Upper lobe of right lung (tissue), 1 donor: Measurements from ENCODE around the gene FAM180A. TPM values are rescaled to one million over a fixed set of nuclear protein-coding genes. Genes with fewer than 3 reads are reported as not detected.
"Not testable (repeated sequence)": the region's sequence is repeated elsewhere in the genome, so short reads cannot be mapped to it uniquely, and the experiment has no call there.

Source experiments
- ATAC-seq: fragments of 200-7000 bp; cut with Tn5 transposase; one replicate; pipeline ENCODE4 v1.9.1; 2020; ENCODE audit warnings: mild to moderate bottlenecking, moderate library complexity
- DNase-seq: peaks from one replicate; pipeline ENCODE4 v3.0.0-alpha.2; 2020
- H3K27ac ChIP-seq: fragments of 200-600 bp; one replicate; pipeline ENCODE4 v1.8.0; 2022
- H3K27me3 ChIP-seq: fragments of 200-600 bp; one replicate; pipeline ENCODE4 v1.8.0; 2022; ENCODE audit warnings: mild to moderate bottlenecking
- H3K36me3 ChIP-seq: fragments of 200-600 bp; one replicate; pipeline ENCODE4 v1.8.0; 2022
- H3K4me1 ChIP-seq: fragments of 200-600 bp; one replicate; pipeline ENCODE4 v1.8.0; 2022
- H3K4me3 ChIP-seq: fragments of 200-600 bp; one replicate; pipeline ENCODE4 v1.8.0; 2022; ENCODE audit warnings: mild to moderate bottlenecking
- H3K9me3 ChIP-seq: fragments of 200-600 bp; one replicate; pipeline ENCODE4 v1.8.0; 2022
- CTCF ChIP-seq: fragments of 200-600 bp; IDR thresholded peaks from one replicate; pipeline ENCODE4 v1.8.0; 2022; ENCODE audit warnings: antibody characterized with exemption
- intact Hi-C: fragments of 100-400 bp; cut with DNase I; formaldehyde crosslinking; loops from one replicate; pipeline ENCODE4 v1.11.0; 2022
- total RNA-seq: library from RNA; stranded (reverse); fragmentation: NEBNext Ultra II Directional; extraction: Animal tissue kit (Norgen Biotek cat#: 25700); gene quantifications from one replicate; pipeline ENCODE4 v1.2.1, GENCODE V29; 2021
- donor health status: DM: no; HTN: yes; CAD: no; lungs with severe emphysema.

Gene FAM180A
- total RNA-seq, 1 donor from 2014 or later = 6.8 TPM

GRCh38 chr7:135777626-135778398, 29.2 kb upstream of the FAM180A start:
- no peak for ATAC-seq
- H3K4me1 ChIP-seq = peaks cover 20% of the 10 kb centered on the region
- no peak for TF ChIP-seq CTCF
- DNase-seq = no peak
- H3K27ac ChIP-seq = no peak overlapping the region
- H3K27me3 ChIP-seq = no peaks in the 10 kb centered on the region
- intact Hi-C loops = no loop called here
- no peaks in the 10 kb centered on the region for H3K36me3 ChIP-seq
- H3K4me3 ChIP-seq = no peak overlapping the region
- H3K9me3 ChIP-seq = no peaks in the 10 kb centered on the region

- ATAC-seq, H3K9me3 ChIP-seq, H3K27ac ChIP-seq, H3K36me3 ChIP-seq, H3K4me3 ChIP-seq, H3K27me3 ChIP-seq, DNase-seq, intact Hi-C loops: not testable (repeated sequence)
- peaks cover 20% of the 10 kb centered on the region for H3K4me1 ChIP-seq
Observed at GRCh38 chr7:135775915-135776314, 27.3 kb upstream of the FAM180A start.

- DNase-seq (no peak), ATAC-seq (no peak)
- Histone ChIP-seq H3K4me3 (no peak overlapping the region), H3K9me3 (no peaks in the 10 kb centered on the region), H3K27ac (no peak overlapping the region), H3K4me1 (peaks cover 20% of the 10 kb centered on the region), H3K36me3 (no peaks in the 10 kb centered on the region), H3K27me3 (no peaks in the 10 kb centered on the region)
- intact Hi-C loops = no loop called here
- TF ChIP-seq CTCF = no peak
Observed at GRCh38 chr7:135775230-135775629, 26.6 kb upstream of the FAM180A start.

- intact Hi-C loops = no loop called here
- H3K27ac ChIP-seq = no peak overlapping the region
- H3K27me3 ChIP-seq = no peaks in the 10 kb centered on the region
- no peaks in the 10 kb centered on the region for H3K9me3 ChIP-seq
- no peak for TF ChIP-seq CTCF
- ATAC-seq = peak; percentile 92
- no peak overlapping the region for H3K4me3 ChIP-seq
- no peaks in the 10 kb centered on the region for H3K36me3 ChIP-seq
- H3K4me1 ChIP-seq = peaks cover 20% of the 10 kb centered on the region
- no peak for DNase-seq
Observed at GRCh38 chr7:135774284-135774683, 25.7 kb upstream of the FAM180A start.

- DNase-seq = no peak
- Histone ChIP-seq H3K27me3 (no peaks in the 10 kb centered on the region), H3K4me3 (no peak overlapping the region), H3K36me3 (no peaks in the 10 kb centered on the region), H3K27ac (peak overlapping the region; percentile 25), H3K9me3 (no peaks in the 10 kb centered on the region), H3K4me1 (peaks cover 23% of the 10 kb centered on the region)
- intact Hi-C loops = no loop called here
- no peak for TF ChIP-seq CTCF
- ATAC-seq = peak; percentile 60
Observed at GRCh38 chr7:135773464-135773863, 24.9 kb upstream of the FAM180A start.

GRCh38 chr7:135772639-135773222, 24.1 kb upstream of the FAM180A start:
- intact Hi-C loops = no loop called here
- Histone ChIP-seq H3K27ac (peak overlapping the region; percentile 56), H3K4me1 (peaks cover 29% of the 10 kb centered on the region), H3K36me3 (no peaks in the 10 kb centered on the region), H3K9me3 (no peaks in the 10 kb centered on the region), H3K27me3 (no peaks in the 10 kb centered on the region), H3K4me3 (no peak overlapping the region)
- TF ChIP-seq CTCF = no peak
- ATAC-seq (no peak), DNase-seq (no peak)
